GM19467 (cell line): ENCODE measurements around the gene RNF152.
A peak's percentile ranks its signal among the peaks of the same experiment; 100 is the strongest.

Experiments used
- ATAC-seq: cut with Tn5 transposase; IDR thresholded peaks from one replicate; pipeline ENCODE4 v1.9.1; 2021; ENCODE audit warnings: mild to moderate bottlenecking, moderate library complexity; ENCODE audit not compliant: unreplicated experiment

The RNF152 gene, protein sequence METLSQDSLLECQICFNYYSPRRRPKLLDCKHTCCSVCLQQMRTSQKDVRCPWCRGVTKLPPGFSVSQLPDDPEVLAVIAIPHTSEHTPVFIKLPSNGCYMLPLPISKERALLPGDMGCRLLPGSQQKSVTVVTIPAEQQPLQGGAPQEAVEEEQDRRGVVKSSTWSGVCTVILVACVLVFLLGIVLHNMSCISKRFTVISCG

DNA sequence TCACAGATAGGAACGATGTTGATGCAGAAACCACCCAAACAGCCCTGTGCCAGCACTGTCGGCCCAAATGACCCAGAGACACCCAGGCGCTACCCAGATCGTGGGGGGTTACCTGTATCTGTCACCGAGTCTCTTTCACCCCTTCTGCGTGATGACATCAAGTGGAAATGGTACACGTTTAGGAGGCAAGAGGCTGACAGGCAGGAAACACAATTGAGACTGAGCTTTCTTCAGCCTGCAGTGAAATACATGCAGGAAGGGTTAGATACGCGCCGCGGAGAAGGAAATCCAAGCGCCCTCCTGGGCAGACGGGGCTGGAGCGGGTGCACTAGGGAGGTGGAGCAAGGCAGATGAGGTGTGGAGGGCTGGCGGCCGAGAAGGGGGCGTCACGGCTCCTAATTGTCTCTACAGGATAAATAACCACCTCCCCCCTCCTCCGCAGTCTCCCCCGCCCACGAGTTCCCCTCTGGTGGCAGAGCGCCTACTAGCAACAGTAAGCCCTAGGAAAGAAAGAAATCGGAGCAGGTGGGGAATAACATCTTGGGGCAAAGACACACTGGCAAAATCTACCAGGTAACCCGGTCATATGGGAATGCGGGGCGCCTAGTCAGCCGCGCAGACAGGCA is at the start of gene RNF152:
Gene RNF152, minus strand, starts transcription at position 325 of the 626 bp plus-strand sequence. CDS start 76,544 bp downstream, outside the sequence.
- no peak for ATAC-seq

DNA sequence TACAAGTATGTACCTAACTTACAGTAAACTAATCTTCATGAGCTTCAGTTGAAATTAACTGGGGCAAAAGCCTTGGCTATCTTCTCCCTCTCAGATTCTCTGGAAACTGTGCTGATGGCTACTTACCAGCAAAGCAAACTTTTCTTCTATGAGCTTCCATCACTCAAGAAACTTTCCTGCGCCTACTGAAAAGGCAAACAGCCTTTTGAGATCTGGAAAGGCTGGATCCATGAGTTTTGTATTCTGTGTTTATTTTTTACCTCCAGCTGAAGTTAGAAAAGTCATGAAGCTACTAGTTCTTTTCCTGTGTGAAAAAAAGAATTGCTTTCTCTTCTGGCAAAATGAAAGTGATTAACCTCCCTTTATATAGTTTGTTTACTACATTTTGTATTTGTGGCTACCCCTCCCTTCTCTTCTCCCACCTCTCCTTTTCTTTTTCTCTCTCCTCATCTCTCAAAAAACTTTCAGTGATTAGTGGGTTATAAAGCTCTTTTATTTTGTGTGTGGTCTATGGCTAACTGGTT is 49.2 kb upstream of the RNF152 start:
- ATAC-seq, result no peak

DNA sequence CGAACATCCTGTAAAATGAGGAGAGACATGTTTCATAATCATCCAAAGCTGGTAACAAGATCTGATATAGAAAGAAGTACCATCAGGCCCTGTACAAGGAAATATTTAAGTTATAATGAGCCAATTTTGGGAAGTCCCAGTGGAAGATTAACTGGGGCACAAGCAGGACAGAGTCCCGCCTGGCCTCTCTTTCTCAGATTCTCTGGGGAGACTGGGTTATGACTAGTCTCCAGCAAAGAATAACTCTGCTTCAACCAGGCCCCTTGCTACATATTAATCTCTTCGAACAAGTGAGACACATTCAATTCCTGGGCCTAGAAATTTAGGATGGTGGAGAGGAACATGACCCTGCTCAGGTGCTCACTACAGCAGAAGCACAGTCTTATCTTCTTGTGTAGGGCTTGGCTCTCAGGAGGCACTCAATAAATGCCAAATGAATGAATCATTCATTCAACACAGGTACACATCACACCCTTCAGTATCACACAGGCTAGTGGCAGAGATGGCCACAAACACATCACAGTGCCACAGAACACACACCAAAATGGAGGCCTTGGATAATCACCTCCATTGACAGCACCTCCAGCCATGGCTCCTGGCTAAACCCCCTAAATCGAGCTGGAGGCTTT is 46.4 kb upstream of the RNF152 start:
- peak; percentile 71 for ATAC-seq

DNA sequence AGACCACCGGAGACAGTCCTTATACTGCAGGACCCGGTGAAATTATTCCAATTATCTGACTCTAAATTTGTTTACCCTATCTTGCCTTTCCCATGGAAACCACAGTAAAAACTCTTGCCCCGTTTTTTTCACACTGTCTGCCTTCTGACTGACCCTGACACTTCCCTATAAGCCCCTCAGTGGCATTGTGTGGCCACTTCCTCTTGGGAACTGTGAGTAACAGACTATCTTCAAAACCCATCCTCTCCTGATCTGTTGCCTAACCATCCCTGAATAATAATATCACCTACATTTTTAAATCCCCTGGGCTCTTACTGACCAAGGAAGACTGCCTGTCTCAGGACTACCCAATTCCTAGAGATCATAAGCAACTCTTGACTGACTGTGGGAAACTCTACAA is 42.6 kb upstream of the RNF152 start:
- no peak for ATAC-seq

DNA sequence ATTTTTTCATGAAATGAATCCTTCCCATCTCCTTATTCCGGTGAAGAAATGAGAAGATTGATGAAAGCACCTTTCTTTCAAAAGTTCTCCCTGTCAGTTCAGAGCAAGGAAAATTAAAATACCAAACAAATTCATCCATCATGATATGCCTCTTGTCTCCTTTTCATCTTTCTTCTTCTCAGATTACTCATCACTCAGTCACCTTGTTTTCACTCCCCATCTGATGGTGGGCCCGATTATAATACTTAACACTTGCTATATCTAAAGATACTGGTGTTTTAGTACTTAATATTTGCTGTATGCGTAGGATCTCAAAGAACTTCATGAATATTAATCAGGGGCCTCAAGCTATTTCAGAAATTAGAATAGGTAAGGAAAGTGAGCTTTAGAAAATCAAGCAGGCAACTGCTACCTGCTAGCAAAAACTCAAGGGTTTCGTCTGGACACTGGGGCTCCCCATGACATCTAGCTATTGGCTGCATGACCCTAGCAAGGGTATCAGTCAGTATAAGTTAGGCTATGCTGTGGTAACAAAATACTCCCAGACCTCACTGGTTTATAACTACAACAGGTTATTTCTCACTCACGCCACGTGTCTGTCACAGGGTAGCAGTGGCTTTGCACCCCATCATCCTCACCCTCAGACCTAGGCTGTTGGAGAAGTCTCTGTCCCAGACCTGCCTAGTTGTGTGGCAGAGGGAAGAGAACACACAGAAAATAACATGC is 39.0 kb upstream of the RNF152 start:
- no peak for ATAC-seq

DNA sequence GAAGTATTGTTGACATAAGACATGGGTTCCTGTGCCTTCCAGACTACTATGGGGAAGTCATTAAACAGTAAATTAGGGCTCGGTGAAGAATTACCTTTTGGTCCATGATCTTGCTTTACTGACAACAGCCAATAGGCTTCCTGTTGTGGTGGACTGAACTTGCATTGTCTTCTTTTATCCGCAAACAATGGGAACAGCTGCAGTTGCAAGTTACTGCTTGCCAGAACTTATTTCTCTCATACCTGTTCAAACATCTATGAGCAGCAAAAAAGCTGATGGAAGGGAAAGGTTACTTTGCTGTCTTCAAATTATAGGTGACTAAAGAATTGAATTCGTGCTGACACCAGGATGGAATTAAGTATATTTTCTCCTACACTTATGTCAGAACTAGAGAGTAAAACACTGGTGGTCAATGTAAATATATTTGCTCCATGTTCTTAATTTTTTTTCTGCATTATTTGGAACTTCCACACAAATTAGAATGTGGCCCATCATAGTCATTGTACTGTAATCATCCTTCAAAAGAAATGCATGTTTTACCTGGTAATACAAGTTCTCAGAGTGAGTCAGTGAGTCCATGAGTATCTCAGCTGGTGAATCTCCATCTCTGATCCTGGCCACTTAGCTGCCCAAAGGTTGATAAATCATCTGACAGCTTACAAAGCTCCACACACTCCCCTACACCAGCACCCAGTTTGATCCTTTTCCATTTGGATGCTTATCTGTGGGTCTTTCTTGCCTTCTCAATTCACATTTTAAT is 37.3 kb upstream of the RNF152 start:
- ATAC-seq, result no peak

DNA sequence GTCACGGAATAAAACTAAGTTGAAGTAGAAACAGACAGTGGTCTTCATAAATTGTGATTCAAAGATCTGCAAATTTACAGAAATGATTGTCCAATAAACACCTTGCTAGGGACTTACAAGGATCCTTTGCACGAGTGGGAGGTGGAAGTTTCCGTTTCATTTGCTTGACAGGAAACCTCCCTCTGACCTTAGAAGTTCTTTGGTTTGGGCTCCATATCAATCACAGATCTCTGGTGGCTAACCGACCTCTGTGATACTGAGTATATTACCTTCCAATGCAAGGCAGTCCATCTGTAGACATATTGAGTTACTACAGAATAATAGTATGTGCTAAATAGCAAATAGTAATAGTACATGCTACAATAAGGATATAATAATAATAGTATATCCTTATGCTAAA is 33.7 kb upstream of the RNF152 start:
- ATAC-seq, result no peak

DNA sequence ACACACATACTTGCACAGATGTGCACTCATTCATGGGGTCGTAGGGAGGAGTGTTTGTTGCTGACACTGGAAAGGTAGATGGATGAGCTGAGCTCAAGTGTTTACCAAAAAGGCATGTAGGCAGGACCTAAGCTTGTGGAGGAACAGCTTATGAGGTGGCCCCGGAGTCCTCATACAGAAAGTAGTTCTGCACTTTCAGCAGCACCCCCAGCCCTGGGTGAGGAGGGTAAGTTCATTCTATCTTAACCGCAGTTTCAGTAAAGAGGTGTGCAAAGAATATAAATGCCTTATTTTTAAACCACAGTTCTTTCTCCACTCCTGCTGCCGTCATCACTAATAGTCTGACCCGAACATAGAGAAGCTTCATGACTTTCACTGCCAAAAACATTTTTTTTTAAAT is 31.7 kb upstream of the RNF152 start:
- no peak for ATAC-seq

DNA sequence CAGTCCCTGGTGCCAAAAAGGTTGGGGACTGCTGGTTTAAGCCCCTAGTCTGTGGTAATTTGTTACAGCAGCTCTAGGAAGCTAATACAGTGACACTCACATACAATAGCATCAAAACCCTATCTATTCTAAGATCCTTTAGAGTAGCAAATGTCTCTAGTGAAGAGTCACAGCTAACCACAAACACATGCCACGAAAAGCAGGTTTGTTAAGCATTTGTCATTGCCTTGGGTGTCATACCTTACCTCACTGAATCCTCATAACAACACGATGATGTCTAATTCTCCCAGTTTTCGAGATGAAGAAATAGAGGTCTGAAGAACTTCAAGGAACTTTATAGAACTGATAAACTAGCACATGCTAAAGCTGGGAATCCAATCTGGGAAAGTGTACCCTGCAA is 29.6 kb upstream of the RNF152 start:
- no peak for ATAC-seq

DNA sequence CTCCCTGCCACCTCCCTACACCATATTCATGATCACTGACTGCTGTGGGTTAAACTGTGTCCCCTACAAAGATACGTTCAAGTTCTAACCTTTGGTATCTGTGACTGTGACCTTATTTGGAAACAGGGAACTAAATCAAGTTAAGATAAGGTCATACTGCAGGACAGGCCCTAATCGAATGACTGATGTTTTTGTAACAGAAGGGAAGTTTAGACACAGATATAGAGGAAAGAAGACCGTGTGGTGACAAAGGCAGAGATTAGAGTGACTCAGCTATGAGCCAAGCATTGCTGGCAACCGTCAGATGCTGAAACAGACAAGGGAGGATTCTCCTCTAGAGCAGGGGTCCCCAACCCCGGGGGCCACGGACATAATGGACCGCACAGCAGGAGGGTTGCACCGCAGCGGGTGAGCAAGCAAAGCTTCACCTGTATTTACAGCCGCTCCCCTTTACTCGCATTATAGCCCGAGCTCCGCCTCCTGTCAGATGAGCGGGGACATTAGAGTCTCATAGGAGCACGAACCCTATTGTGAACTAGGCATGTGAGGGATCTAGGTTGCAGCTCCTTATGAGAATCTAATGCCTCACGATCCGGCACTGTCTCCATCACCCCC is 28.9 kb upstream of the RNF152 start:
- ATAC-seq, result no peak

DNA sequence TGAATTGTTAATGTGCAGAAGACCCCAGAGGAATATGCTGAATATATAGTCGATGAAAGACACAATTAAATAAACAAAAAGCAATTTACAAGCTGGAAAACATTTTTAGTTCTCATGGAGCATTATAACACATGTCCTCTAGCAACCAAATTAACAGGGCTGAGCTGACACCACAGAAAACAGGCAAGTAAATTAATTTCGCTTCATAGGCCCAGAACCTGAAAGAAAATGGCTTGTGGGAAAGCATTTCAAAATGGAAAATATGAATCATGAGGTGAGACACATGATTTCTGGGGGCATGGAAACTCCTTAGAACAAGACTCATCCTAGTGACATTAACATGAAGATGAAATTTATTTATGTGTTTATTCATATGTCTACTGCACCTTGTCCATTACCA is 25.0 kb upstream of the RNF152 start:
- no peak for ATAC-seq

DNA sequence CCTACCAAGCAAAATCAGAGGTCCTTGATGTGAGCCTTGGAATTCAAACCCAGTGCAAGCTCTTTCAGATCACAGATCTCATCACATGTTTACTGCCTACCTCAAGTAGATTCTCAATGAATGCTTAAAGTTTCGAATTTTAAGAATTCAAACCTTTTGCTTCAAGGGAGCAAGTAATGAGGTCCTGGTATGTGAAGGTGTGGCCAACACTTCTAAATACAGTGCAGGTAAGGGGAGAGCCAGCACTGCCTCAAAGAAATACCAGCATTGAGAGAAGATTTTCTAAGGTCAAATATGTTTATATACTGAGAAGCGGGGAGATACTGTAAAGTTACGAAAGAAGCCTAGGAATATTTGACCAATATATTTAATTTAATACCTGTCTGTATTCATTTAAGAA is 19.7 kb upstream of the RNF152 start:
- no peak for ATAC-seq

DNA sequence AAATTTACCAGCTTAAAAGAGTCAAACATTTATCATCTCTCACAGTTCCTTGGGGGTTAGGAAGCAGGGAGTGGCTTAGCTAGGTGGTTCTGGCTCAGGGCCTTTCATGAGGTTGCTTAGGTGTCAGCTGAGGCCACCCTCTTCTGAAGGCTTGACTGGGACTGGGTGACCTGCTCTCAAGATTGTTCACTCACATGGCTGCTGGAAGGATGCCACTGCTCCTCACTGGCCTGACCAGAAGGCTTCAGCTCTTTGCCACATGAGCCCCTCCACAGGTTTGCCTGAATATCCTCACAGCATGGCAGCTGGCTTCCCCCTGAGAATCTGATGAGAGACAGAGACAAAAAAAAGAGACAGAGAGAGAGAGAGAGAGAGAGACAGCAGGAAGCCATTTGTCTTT is 17.3 kb upstream of the RNF152 start:
- no peak for ATAC-seq

DNA sequence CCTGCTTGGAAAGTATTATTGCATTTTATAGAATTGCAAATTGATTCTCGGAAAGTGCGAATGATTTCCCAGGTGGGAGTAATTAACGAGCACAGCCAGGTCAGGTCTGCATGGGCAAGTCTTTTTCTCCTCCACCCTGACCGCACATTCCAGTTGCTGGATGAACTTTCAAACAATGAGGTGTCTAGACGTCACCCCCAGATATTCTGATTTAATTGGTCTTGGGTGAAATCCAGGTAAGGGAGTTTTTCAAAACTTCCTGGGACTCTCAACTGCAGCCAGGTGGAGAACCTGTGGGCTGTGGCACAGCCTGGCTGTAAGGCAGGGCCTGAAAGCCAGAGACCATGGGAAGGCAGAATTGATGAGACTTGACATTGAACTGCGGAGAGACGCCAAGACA is 15.9 kb upstream of the RNF152 start:
- ATAC-seq, result no peak

DNA sequence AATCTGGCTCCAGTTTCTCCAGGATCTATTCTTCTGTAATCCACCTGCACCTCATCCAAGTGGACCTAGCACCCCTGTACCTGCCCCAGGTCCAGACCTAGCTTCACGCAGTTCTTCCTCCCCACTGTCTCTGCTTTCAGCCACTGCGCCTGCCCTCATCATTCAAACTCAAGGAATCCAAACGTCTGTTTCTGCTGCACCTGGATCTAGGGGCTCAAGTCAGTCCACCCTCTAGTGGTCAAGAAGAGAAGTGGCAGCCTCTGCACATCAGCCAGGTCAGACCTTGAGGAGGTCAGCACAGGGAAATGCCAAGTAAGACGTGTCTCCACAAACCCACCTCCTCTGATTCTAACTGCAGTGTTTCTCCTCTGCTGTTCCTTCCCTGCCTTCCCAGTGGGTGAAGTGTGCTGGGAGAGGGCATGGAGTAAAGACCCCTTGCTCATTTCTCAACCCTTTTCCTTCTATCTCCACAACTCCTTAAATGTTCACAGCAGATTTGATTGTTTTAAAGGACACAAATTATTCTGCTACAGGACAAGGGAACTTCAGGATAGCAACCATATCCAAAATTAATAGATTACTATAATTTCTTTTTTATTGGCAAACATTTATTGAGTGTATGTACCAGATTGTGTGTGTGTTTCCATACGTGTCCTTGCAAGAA is 8.6 kb upstream of the RNF152 start:
- ATAC-seq, result peak; percentile 96

DNA sequence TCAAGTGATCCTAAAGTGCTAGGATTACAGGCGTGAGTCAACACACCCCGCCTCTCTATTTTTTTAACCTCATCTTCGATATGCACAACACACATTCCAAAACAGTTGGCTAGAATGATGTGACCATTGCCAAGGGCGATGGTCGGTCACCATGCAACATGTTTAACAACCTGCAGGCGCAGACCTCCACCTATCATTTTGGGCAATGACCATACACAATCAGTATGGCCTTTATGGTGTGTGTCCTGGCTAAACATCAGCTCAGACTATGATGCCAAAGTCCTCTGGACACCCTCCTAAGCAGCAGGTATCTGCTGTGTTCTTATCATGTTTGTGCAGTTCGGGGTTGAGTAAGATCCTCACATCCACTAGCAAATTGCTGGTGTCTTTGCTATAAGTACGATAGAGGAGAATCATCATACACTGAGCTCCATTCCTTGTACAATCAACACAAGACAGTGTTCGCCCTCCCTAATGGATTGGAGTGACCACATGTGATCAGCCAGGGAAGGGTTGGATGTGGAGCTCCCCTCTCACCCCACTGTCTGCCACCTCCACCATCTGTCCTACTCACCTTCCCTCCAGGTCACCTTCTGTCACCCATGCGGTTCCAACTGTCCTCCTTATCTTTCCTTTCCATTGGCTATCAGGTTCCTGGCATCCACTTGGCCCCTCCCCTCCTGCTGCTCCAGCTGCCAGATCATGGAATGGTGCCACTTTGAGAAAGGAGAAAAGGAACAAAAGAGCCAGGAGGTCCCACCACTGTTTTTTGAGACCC is 7.9 kb upstream of the RNF152 start:
- no peak for ATAC-seq

DNA sequence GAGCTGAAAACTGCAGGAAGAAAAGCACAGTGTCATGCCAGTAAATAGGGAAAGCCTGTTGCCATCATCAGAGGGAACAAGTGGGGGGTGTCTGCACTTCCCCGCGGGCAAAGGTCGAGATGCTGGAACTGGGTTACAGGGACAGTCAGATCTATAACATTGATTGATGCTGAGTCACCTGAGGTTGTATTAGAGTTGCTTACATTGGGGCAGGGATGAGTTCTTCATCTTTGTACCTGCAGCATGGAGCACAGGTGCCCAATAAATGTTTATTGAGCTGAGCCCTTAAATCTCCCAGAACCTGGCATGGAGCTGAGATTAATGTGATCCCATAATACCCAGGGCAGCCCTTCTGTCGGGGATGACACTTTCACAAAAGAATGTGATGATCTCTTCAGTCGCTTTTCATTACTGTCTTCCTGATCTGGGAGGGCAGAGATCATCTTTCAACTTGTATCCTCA is 5.9 kb upstream of the RNF152 start:
- no peak for ATAC-seq

DNA sequence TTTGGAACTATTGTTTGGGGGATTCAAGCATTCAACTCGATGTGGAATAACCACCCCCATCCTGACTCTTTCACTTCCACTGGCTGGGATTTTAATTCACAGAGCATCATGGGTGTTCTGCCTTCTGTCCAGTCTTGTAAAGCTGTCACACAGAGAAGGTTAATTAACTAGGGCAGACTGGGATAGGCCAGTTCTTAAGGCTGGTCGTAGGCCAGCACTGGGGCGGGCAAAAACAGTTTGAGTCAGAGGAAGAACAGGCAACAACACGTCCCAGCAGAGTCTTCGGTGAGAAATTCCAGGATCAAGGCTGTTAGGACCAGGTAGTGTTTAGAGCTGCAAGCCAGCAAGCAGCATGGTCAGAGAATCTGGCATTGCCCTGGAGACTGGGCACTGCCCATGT is 4.0 kb upstream of the RNF152 start:
- ATAC-seq, result no peak

DNA sequence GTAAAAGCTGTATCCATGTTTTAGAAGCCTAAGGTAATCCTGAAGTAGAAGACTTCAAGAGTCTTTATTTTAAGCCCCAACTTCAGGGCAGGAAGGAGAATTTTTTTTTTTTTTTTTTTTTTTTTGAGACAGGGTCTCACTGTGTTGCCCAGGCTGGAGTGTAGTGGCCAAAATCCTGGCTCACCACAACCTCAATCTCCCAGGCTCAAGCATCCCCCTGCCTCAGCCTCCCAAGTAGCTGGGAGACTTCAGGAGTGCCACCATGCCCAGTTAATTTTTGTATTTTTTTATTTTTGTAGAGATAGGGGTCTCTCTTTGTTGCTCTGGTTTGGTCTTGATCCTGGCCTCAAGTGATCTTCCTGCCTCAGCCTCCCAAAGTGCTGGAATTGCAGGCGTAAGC is 3.3 kb upstream of the RNF152 start:
- no peak for ATAC-seq
